ENCODE measurements around the gene PRKD1. TPM values are rescaled to one million over a fixed set of nuclear protein-coding genes. Genes with fewer than 3 reads are reported as not detected.

The PRKD1 gene
- total RNA-seq, 1 donor from 2014 or later: 14.9 TPM

DNA sequence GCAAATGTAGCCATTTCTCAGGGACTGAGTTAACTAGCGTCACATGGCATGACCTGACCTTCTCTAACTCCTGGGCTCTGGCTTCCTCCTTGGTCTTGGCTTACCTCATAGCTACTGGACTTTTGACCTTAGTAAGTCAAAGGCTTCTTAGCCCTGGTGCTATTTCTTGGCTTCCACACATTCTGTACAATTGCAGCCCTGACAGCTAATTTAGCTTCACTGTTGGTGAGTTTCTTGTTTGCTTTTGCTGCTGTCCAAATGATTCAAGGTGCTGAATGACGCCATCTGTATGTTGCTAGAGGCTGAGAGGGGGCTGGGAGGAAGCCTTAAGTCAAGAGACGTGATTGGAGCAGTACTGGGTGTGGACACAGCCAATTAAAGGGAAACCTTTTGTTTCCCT, 202.7 kb downstream of the PRKD1 start:
- Histone ChIP-seq H3K27ac (no peak overlapping the region), H3K36me3 (no peaks in the 10 kb centered on the region), H3K4me3 (no peak overlapping the region), H3K9me3 (no peaks in the 10 kb centered on the region), H3K4me1 (no peaks in the 10 kb centered on the region), H3K27me3 (ENCODE audit: low read depth) (no peaks in the 10 kb centered on the region)
- intact Hi-C loops (cut with DNase I): no loop called here
- TF ChIP-seq, protein P1, sequence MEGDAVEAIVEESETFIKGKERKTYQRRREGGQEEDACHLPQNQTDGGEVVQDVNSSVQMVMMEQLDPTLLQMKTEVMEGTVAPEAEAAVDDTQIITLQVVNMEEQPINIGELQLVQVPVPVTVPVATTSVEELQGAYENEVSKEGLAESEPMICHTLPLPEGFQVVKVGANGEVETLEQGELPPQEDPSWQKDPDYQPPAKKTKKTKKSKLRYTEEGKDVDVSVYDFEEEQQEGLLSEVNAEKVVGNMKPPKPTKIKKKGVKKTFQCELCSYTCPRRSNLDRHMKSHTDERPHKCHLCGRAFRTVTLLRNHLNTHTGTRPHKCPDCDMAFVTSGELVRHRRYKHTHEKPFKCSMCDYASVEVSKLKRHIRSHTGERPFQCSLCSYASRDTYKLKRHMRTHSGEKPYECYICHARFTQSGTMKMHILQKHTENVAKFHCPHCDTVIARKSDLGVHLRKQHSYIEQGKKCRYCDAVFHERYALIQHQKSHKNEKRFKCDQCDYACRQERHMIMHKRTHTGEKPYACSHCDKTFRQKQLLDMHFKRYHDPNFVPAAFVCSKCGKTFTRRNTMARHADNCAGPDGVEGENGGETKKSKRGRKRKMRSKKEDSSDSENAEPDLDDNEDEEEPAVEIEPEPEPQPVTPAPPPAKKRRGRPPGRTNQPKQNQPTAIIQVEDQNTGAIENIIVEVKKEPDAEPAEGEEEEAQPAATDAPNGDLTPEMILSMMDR (IDR thresholded peaks at IDR 0.05): no peak
- DNase-seq (no peak), ATAC-seq (peak; percentile 72 to 80)

DNA sequence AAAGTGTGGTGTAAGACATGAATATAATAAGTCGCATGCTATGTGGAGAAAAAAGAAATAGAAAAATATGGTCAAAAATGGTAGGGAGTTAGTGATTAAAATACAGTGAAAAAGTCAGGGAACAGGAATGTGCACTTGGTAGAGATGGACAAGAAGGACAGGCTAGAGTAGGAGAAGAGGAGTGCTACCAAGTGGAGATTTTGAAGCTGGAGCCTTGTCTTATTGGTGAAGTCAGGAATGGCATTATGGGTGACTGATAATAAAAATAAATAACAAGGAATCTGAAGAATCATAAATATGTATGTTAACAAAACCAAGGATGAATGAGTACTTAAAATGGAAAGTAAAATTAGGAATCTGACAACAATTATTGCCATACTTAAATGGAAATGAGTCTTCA, 204.8 kb downstream of the PRKD1 start:
- Histone ChIP-seq H3K36me3 (no peaks in the 10 kb centered on the region), H3K27me3 (ENCODE audit: low read depth) (no peaks in the 10 kb centered on the region), H3K27ac (no peak overlapping the region), H3K4me3 (no peak overlapping the region), H3K4me1 (no peaks in the 10 kb centered on the region), H3K9me3 (no peaks in the 10 kb centered on the region)
- intact Hi-C loops (cut with DNase I): no loop called here
- no peak for DNase-seq
- TF ChIP-seq, protein P1 (IDR thresholded peaks at IDR 0.05): no peak
- ATAC-seq: no peak

DNA sequence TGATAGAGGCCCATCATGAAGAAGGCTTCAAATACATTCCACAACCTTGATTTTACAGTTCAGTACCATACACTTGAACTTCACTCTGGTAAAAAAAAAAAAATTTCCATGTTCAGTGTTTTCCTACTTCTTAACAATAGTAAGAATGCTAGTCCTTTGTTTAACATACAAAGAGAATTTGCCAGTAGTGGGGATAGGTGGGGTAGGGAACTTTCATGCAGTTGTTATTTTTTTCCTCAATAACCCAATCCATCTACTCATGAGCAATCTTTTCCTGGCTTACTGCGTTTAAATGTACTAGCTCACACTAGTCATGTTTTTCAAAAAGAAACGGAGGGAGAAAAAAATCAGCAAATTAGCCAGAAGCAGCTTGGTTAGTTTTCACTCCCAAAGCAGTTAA, 206.1 kb downstream of the PRKD1 start:
- H3K9me3 ChIP-seq: no peaks in the 10 kb centered on the region
- no peak overlapping the region for H3K4me3 ChIP-seq
- no peaks in the 10 kb centered on the region for H3K27me3 ChIP-seq (ENCODE audit: low read depth)
- no peak overlapping the region for H3K27ac ChIP-seq
- TF ChIP-seq, protein P1 (IDR thresholded peaks at IDR 0.05): no peak
- no peak for ATAC-seq
- no peaks in the 10 kb centered on the region for H3K4me1 ChIP-seq
- no peaks in the 10 kb centered on the region for H3K36me3 ChIP-seq
- intact Hi-C loops (cut with DNase I): no loop called here
- no peak for DNase-seq

DNA sequence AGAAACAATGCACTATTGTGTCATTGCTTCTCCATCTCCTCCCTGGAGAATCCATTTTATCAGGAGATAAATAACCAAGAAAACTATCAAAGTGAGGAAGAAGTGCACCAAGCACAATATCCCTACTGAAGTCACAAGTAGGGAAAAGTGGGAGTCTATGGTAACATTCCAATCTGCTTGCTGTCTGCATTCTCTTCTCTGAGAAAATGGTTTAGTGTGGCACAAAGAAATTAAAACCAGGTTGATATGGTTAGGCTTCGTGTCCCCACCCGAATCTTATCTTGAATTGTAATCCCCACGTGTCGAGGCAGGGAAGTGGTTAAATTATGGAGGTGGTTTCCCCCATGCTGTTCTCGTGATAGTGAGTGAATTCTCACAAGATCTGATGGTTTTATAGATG, 209.7 kb downstream of the PRKD1 start:
- no peaks in the 10 kb centered on the region for H3K9me3 ChIP-seq
- TF ChIP-seq, protein P1 (IDR thresholded peaks at IDR 0.05): no peak
- H3K4me1 ChIP-seq: no peaks in the 10 kb centered on the region
- H3K27me3 ChIP-seq (ENCODE audit: low read depth): no peaks in the 10 kb centered on the region
- DNase-seq (no peak), ATAC-seq (no peak)
- no peak overlapping the region for H3K4me3 ChIP-seq
- intact Hi-C loops (cut with DNase I): no loop called here
- H3K36me3 ChIP-seq: no peaks in the 10 kb centered on the region
- H3K27ac ChIP-seq: no peak overlapping the region

DNA sequence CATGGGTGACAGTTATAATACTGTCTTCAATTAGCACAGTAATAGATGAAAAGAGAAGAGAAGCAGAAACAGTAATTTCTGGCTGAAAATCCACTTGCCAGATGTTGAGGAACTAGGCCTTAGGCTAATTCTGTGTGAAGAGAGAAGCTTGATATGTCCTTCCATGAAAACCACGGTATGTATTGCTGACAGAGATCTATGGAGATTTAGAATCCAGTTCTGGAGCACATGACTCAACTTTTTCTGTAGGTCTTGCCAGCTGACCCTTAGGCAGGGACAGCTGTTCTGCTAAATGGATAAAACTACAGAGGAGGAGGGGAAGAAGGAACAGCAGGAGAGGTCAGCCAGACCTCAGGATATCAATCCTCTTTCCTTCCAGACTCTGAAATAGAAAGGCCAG, 211.5 kb downstream of the PRKD1 start:
- H3K9me3 ChIP-seq: no peaks in the 10 kb centered on the region
- H3K4me3 ChIP-seq: no peak overlapping the region
- intact Hi-C loops (cut with DNase I): no loop called here
- no peaks in the 10 kb centered on the region for H3K36me3 ChIP-seq
- no peak overlapping the region for H3K27ac ChIP-seq
- H3K4me1 ChIP-seq: no peaks in the 10 kb centered on the region
- no peaks in the 10 kb centered on the region for H3K27me3 ChIP-seq (ENCODE audit: low read depth)
- ATAC-seq (no peak), DNase-seq (no peak)
- TF ChIP-seq, protein P1 (IDR thresholded peaks at IDR 0.05): no peak

DNA sequence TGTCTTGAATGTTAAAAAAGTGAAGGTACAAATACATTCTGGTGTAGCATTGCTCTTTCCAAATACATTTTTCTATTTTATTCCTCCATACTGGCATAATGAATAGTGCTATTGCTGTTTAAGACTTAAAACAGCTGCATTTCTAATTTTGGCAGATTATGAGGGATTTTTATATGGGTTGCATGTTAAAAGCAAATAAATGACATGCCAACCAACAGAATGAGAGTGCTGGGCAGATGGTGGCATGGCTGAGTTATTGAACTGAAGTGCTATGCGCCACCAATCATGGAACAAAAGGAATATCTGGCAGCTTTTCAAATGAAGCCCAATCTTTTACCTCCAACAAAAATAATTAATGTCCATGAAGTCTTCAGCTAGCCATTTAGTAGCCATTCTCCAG, 215.0 kb downstream of the PRKD1 start:
- TF ChIP-seq, protein P1 (IDR thresholded peaks at IDR 0.05): no peak
- Histone ChIP-seq H3K27ac (no peak overlapping the region), H3K4me3 (no peak overlapping the region), H3K9me3 (no peaks in the 10 kb centered on the region), H3K4me1 (no peaks in the 10 kb centered on the region), H3K27me3 (ENCODE audit: low read depth) (no peaks in the 10 kb centered on the region), H3K36me3 (no peaks in the 10 kb centered on the region)
- intact Hi-C loops (cut with DNase I): no loop called here
- ATAC-seq (no peak), DNase-seq (no peak)
